K562 (cell line): ENCODE results near the gene CSF1R. TPM values are rescaled to one million over a fixed set of nuclear protein-coding genes. Genes with fewer than 3 reads are reported as not detected.
"Not testable (repeated sequence)": the region's sequence is repeated elsewhere in the genome, so short reads cannot be mapped to it uniquely, and the experiment has no call there.

Source experiments
- CBFA2T2 ChIP-seq: fragments of 450-650 bp; conservative IDR thresholded peaks from 2 replicates; pipeline ENCODE4 v1.6.1; 2017; ENCODE audit warnings: mild to moderate bottlenecking
- CBX3 ChIP-seq, 2 experiments: IDR thresholded peaks; 1 replicate in 1 of 2; 2 replicates in 1 of 2; pipeline ENCODE4 v1.6.1; 2012; ENCODE audit warnings: inconsistent platforms in 2 of 2, low read length in 2 of 2, borderline replicate concordance in 1 of 2, control low read depth in 1 of 2
- CEBPG ChIP-seq, 3 experiments: fragments of 200-800 bp in 1 of 3; sonication (Bioruptor generic) in 1 of 3; sonication (generic) in 1 of 3; formaldehyde crosslinking in 1 of 3; IDR thresholded peaks in 2 of 3; conservative IDR thresholded peaks in 1 of 3; 2 replicates each; pipeline versions ENCODE4 v1.6.1 to v1.8.0; 2016 to 2022; ENCODE audit warnings: missing compliant biosample characterization in 2 of 3, missing genetic modification characterization in 2 of 3, mild to moderate bottlenecking in 1 of 3, missing genetic modification reagents in 1 of 3
- CREM ChIP-seq: IDR thresholded peaks from 2 replicates; pipeline ENCODE4 v1.6.1; 2014; ENCODE audit warnings: antibody characterized with exemption, low read depth
- E2F3 ChIP-seq: fragments of 250-450 bp; sonication (Bioruptor Pico); IDR thresholded peaks from 2 replicates; pipeline ENCODE4 v1.4.0; 2020; ENCODE audit warnings: mild to moderate bottlenecking
- ETV5 ChIP-seq: sonication (generic); formaldehyde crosslinking; IDR thresholded peaks from 2 replicates; pipeline ENCODE4 v1.4.0; 2020; ENCODE audit warnings: low read depth, mild to moderate bottlenecking, missing genetic modification reagents
- HBP1 ChIP-seq: fragments of 450-650 bp; formaldehyde crosslinking; IDR thresholded peaks from 2 replicates; pipeline ENCODE4 v1.4.0; 2022; ENCODE audit warnings: missing genetic modification characterization
- JUND ChIP-seq, 2 experiments: IDR thresholded peaks; 2 replicates in 1 of 2; 3 replicates in 1 of 2; pipeline ENCODE4 v1.6.1; 2011; ENCODE audit warnings: borderline replicate concordance in 2 of 2, low read depth in 2 of 2, low read length in 2 of 2, improper control_type of control experiment in 1 of 2, missing biosample characterization in 1 of 2, missing genetic modification characterization in 1 of 2, missing genetic modification reagents in 1 of 2
- KLF16 ChIP-seq: IDR thresholded peaks from 2 replicates; pipeline ENCODE4 v1.6.1; 2016; ENCODE audit warnings: antibody characterized with exemption
- MAZ ChIP-seq, 2 experiments: fragments of 450-650 bp in 1 of 2; sonication (generic) in 1 of 2; formaldehyde crosslinking; IDR thresholded peaks in 1 of 2; conservative IDR thresholded peaks in 1 of 2; 2 replicates each; pipeline versions ENCODE4 v1.4.0 to v1.5.0; 2020; ENCODE audit warnings: mild to moderate bottlenecking in 1 of 2, missing genetic modification reagents in 1 of 2
- MTA1 ChIP-seq: fragments of 450-650 bp; IDR thresholded peaks from 2 replicates; pipeline ENCODE4 v1.6.1; 2017; ENCODE audit warnings: borderline replicate concordance
- MTA3 ChIP-seq: fragments of 450-650 bp; formaldehyde crosslinking; IDR thresholded peaks from 2 replicates; pipeline ENCODE4 v1.6.1; 2017; ENCODE audit warnings: mild to moderate bottlenecking, borderline replicate concordance
- NCOR1 ChIP-seq: fragments of 450-650 bp; IDR thresholded peaks from 2 replicates; pipeline ENCODE4 v1.6.1; 2016; ENCODE audit warnings: mild to moderate bottlenecking, moderate library complexity
- NFE2 ChIP-seq: IDR thresholded peaks from 2 replicates; pipeline ENCODE4 v1.6.1; 2014; ENCODE audit warnings: antibody characterized with exemption, low read depth
- NFIC ChIP-seq: fragments of 450-650 bp; IDR thresholded peaks from 2 replicates; pipeline ENCODE4 v1.6.1; 2017; ENCODE audit warnings: mild to moderate bottlenecking, inconsistent platforms
- SMAD3 ChIP-seq: fragments of 450-650 bp; formaldehyde crosslinking; conservative IDR thresholded peaks from 2 replicates; pipeline ENCODE4 v1.4.0; 2020; ENCODE audit warnings: mild to moderate bottlenecking
- YY1 ChIP-seq, 3 experiments: IDR thresholded peaks; 2 replicates each; pipeline ENCODE4 v1.6.1; 2011; ENCODE audit warnings: low read length in 2 of 3, mild to moderate bottlenecking in 2 of 3, moderate library complexity in 2 of 3, borderline replicate concordance in 1 of 3, control low read depth in 1 of 3, low read depth in 1 of 3; ENCODE audit not compliant: insufficient read depth in 3 of 3, insufficient replicate concordance in 2 of 3, control insufficient read depth in 1 of 3, insufficient read length in 1 of 3; ENCODE audit errors: extremely low read depth in 1 of 3
- ZBTB2 ChIP-seq: fragments of 450-650 bp; IDR thresholded peaks from 2 replicates; pipeline ENCODE4 v1.6.1; 2016; ENCODE audit warnings: antibody characterized with exemption
- ZNF584 ChIP-seq: fragments of 200-800 bp; sonication (Bioruptor generic); IDR thresholded peaks from 2 replicates; pipeline ENCODE4 v1.6.1; 2016; ENCODE audit warnings: low read depth, mild to moderate bottlenecking, missing genetic modification characterization, missing compliant biosample characterization
- polyA plus RNA-seq, 8 experiments: library from polyadenylated mRNA; depleted of rRNA in 4 of 8; stranded (reverse) in 5 of 8; unstranded in 3 of 8; fragments of >200 nt; fragmentation: Nextera tagmentation in 2 of 8; fragmentation: Illumina TruSeq in 1 of 8; extraction: Ambion mirVana in 2 of 8; extraction: Trizol in 1 of 8; gene quantifications; 2 replicates each; pipeline versions ENCODE4 v1.2.1 to v1.2.3, GENCODE V29; 2011 to 2014; ENCODE audit warnings: inconsistent platforms in 1 of 8, missing spikeins in 1 of 8
- total RNA-seq, 7 experiments: library from RNA; depleted of rRNA in 6 of 7; stranded (reverse); fragments of >200 nt in 6 of 7; fragmentation: Illumina TruSeq in 2 of 7; extraction: Trizol in 2 of 7; gene quantifications; 2 replicates each; pipeline versions ENCODE4 v1.2.1 to v1.2.3, GENCODE V29; 2011 to 2021; ENCODE audit warnings: low replicate concordance in 1 of 7
- TF ChIP-seq, protein P1 (sequence below): fragments of 450-650 bp; IDR thresholded peaks from 2 replicates; pipeline ENCODE4 v1.6.1; 2016

CSF1R gene
- total and polyA plus RNA-seq, 9 of the 15 experiments (the other 6 are each of a cell fraction or from before 2014, with no cell fraction given): 0.03 to 0.64 (median 0.20) TPM; not detected in 6

- TF ChIP-seq, protein P1, sequence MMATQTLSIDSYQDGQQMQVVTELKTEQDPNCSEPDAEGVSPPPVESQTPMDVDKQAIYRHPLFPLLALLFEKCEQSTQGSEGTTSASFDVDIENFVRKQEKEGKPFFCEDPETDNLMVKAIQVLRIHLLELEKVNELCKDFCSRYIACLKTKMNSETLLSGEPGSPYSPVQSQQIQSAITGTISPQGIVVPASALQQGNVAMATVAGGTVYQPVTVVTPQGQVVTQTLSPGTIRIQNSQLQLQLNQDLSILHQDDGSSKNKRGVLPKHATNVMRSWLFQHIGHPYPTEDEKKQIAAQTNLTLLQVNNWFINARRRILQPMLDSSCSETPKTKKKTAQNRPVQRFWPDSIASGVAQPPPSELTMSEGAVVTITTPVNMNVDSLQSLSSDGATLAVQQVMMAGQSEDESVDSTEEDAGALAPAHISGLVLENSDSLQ: peak; percentile 74
- TF ChIP-seq CBFA2T2: peak; percentile 95
- peak; percentile 84 for TF ChIP-seq NFIC
- peak; percentile 66 for TF ChIP-seq ZNF584
- peak; percentile 98 for TF ChIP-seq JUND (IDR thresholded peaks at IDR 0.05; ENCODE audit: borderline replicate concordance, low read depth, low read length)
- TF ChIP-seq JUND (tag; IDR thresholded peaks at IDR 0.05; ENCODE audit: borderline replicate concordance, low read depth, low read length): peak; percentile 97
- TF ChIP-seq HBP1: peak; percentile 62; the same call in 1 of the 2 replicates
- peak; percentile 90 for TF ChIP-seq CREM
- peak; percentile 69 to 79 for TF ChIP-seq MAZ (CRISPR knock-in tag; conservative IDR thresholded peaks at IDR 0.05 in 1 of 2, IDR thresholded peaks at IDR 0.05 in 1 of 2)
- TF ChIP-seq YY1 (IDR thresholded peaks at IDR 0.05; ENCODE audit: borderline replicate concordance in 1 of 3, control insufficient read depth in 1 of 3, extremely low read depth in 1 of 3, insufficient read depth in 3 of 3, insufficient read length in 1 of 3, insufficient replicate concordance in 2 of 3, low read depth in 1 of 3, low read length in 2 of 3): peak in 2 of 3 experiments; percentile 38 to 61
- TF ChIP-seq ZBTB2: peak; percentile 80
- TF ChIP-seq E2F3: peak; percentile 77; the same call in 1 of the 2 replicates
- 0 out of 2 replicates have a peak, but pooled peaks have one; percentile 13 for TF ChIP-seq SMAD3 (CRISPR knock-in tag)
- peak in 1 of 2 experiments; percentile 93; a peak in 2 of 3 replicates for TF ChIP-seq CBX3 (IDR thresholded peaks at IDR 0.05; ENCODE audit: borderline replicate concordance in 1 of 2, low read length in 2 of 2)
- peak; percentile 80 for TF ChIP-seq NFE2
- TF ChIP-seq NCOR1: peak; percentile 88
- TF ChIP-seq CEBPG (CRISPR knock-in tag; IDR thresholded peaks at IDR 0.05): 0 out of 2 replicates have a peak, but pooled peaks have one; percentile 41
- TF ChIP-seq CEBPG (tag; conservative IDR thresholded peaks at IDR 0.05 in 1 of 2, IDR thresholded peaks at IDR 0.05 in 1 of 2): not testable (repeated sequence)
- TF ChIP-seq MTA3: peak; percentile 75; the same call in 1 of the 2 replicates
- TF ChIP-seq KLF16: peak; percentile 88
- TF ChIP-seq MTA1: peak; percentile 77
- peak; percentile 50; the same call in 1 of the 2 replicates for TF ChIP-seq ETV5 (CRISPR knock-in tag)
These were observed 36.1 kb downstream of the CSF1R start (continued) for GRCh38 chr5:150050172-150050811.
